Vagina (tissue), 2 donors: ENCODE results near the gene SCGB3A2. TPM values are rescaled to one million over a fixed set of nuclear protein-coding genes. Genes with fewer than 3 reads are reported as not detected.
"Not testable (repeated sequence)": the region's sequence is repeated elsewhere in the genome, so short reads cannot be mapped to it uniquely, and the experiment has no call there.

ENCODE experiments used
- DNase-seq, 2 donors: peaks; one replicate each; pipeline ENCODE4 v3.0.0-alpha.2; 2017; ENCODE audit errors: extremely low spot score in 2 of 2
- H3K27ac ChIP-seq: fragments of 200-600 bp; sonication (generic); one replicate; pipeline ENCODE4 v1.5.1; 2019
- H3K27me3 ChIP-seq: fragments of 200-600 bp; sonication (generic); one replicate; pipeline ENCODE4 v1.5.1; 2019
- H3K36me3 ChIP-seq, 2 donors: fragments of 200-600 bp; sonication (generic); one replicate each; pipeline ENCODE4 v1.5.1; 2017 to 2019
- H3K4me1 ChIP-seq: fragments of 200-600 bp; sonication (generic); one replicate; pipeline ENCODE4 v1.5.1; 2019
- H3K4me3 ChIP-seq, 2 donors: fragments of 200-600 bp; sonication (generic); 1 replicate in 1 of 2; 2 replicates in 1 of 2; pipeline ENCODE4 v1.5.1; 2016 to 2019
- H3K9me3 ChIP-seq: fragments of 200-600 bp; sonication (generic); one replicate; pipeline ENCODE4 v1.5.1; 2019
- CTCF ChIP-seq, 3 experiments: fragments of 450-650 bp in 2 of 3; fragments of 200-600 bp in 1 of 3; sonication (generic) in 1 of 3; IDR thresholded peaks; one replicate each; pipeline ENCODE4 v1.5.1; 2017 to 2019; ENCODE audit warnings: antibody characterized with exemption in 3 of 3, mild to moderate bottlenecking in 2 of 3, moderate library complexity in 2 of 3
- POLR2A ChIP-seq, 2 donors: fragments of 450-650 bp; IDR thresholded peaks; one replicate each; pipeline ENCODE4 v1.6.1; 2017; ENCODE audit warnings: antibody characterized with exemption in 2 of 2, mild to moderate bottlenecking in 2 of 2, moderate library complexity in 2 of 2
- POLR2AphosphoS5 ChIP-seq, 2 donors: sonication (generic); formaldehyde crosslinking; IDR thresholded peaks; one replicate each; pipeline ENCODE4 v1.9.0; 2017; ENCODE audit warnings: antibody characterized with exemption in 2 of 2, mild to moderate bottlenecking in 2 of 2, low read depth in 1 of 2; ENCODE audit not compliant: insufficient read depth in 1 of 2
- intact Hi-C: fragments of 100-400 bp; cut with DNase I; formaldehyde crosslinking; loops from one replicate; pipeline ENCODE4 v1.15.1; 2023
- total RNA-seq: library from RNA; depleted of rRNA; stranded (reverse); fragments of >200 nt; gene quantifications from one replicate; pipeline ENCODE4 v1.2.3, GENCODE V29; 2016

SCGB3A2 gene
- total RNA-seq, 1 donor from 2014 or later, result not detected

- intact Hi-C loops, result no loop called here
- H3K4me3 ChIP-seq, result no peak overlapping the region
Measured at GRCh38 chr5:147860641-147861025, 17.9 kb upstream of the SCGB3A2 start.

GRCh38 chr5:147863454-147864158, 14.9 kb upstream of the SCGB3A2 start:
- Histone ChIP-seq H3K27me3 (no peaks in the 10 kb centered on the region), H3K36me3 (no peaks in the 10 kb centered on the region), H3K4me3 (no peak overlapping the region), H3K27ac (no peak overlapping the region), H3K9me3 (no peaks in the 10 kb centered on the region), H3K4me1 (peaks cover 11% of the 10 kb centered on the region)
- no peak for DNase-seq
- intact Hi-C loops, result no loop called here
- no peak for TF ChIP-seq POLR2A (IDR thresholded peaks at IDR 0.05)
- no peak for TF ChIP-seq POLR2AphosphoS5 (IDR thresholded peaks at IDR 0.05; ENCODE audit: insufficient read depth in 1 of 2, low read depth in 1 of 2)
- no peak for TF ChIP-seq CTCF (IDR thresholded peaks at IDR 0.05)

More at GRCh38 chr5:147860641-147861025, 17.9 kb upstream of the SCGB3A2 start:
- Histone ChIP-seq H3K27ac (no peak overlapping the region), H3K4me1 (peaks cover 11% of the 10 kb centered on the region), H3K36me3 (no peaks in the 10 kb centered on the region), H3K9me3 (no peaks in the 10 kb centered on the region), H3K27me3 (no peaks in the 10 kb centered on the region)
- TF ChIP-seq CTCF (IDR thresholded peaks at IDR 0.05), result no peak
- no peak for TF ChIP-seq POLR2A (IDR thresholded peaks at IDR 0.05)
- TF ChIP-seq POLR2AphosphoS5 (IDR thresholded peaks at IDR 0.05; ENCODE audit: insufficient read depth in 1 of 2, low read depth in 1 of 2), result no peak
- no peak for DNase-seq

GRCh38 chr5:147869112-147869511, 9.4 kb upstream of the SCGB3A2 start:
- Histone ChIP-seq H3K27me3 (no peaks in the 10 kb centered on the region), H3K4me3 (no peak overlapping the region), H3K27ac (no peak overlapping the region), H3K36me3 (no peaks in the 10 kb centered on the region), H3K9me3 (no peaks in the 10 kb centered on the region), H3K4me1 (peaks cover 3% of the 10 kb centered on the region)
- TF ChIP-seq POLR2AphosphoS5 (IDR thresholded peaks at IDR 0.05; ENCODE audit: insufficient read depth in 1 of 2, low read depth in 1 of 2) (no peak), CTCF (IDR thresholded peaks at IDR 0.05) (no peak), POLR2A (IDR thresholded peaks at IDR 0.05) (no peak)
- DNase-seq, result no peak
- intact Hi-C loops, result no loop called here

GRCh38 chr5:147869892-147870291, 8.6 kb upstream of the SCGB3A2 start:
- intact Hi-C loops, DNase-seq, H3K9me3 ChIP-seq, H3K27ac ChIP-seq, H3K4me3 ChIP-seq, H3K36me3 ChIP-seq, H3K4me1 ChIP-seq, H3K27me3 ChIP-seq: not testable (repeated sequence)

- H3K9me3 ChIP-seq, H3K36me3 ChIP-seq, H3K27ac ChIP-seq, DNase-seq, intact Hi-C loops, H3K4me1 ChIP-seq, H3K4me3 ChIP-seq, H3K27me3 ChIP-seq: not testable (repeated sequence)
Measured at GRCh38 chr5:147871980-147872549, 6.4 kb upstream of the SCGB3A2 start.

GRCh38 chr5:147872744-147873435, 5.6 kb upstream of the SCGB3A2 start:
- DNase-seq, H3K27me3 ChIP-seq, intact Hi-C loops, H3K27ac ChIP-seq, H3K36me3 ChIP-seq, H3K4me1 ChIP-seq, H3K9me3 ChIP-seq, H3K4me3 ChIP-seq: not testable (repeated sequence)

GRCh38 chr5:147874118-147874875, 4.2 kb upstream of the SCGB3A2 start:
- H3K4me3 ChIP-seq, intact Hi-C loops, H3K27me3 ChIP-seq: not testable (repeated sequence)

More at GRCh38 chr5:147874118-147874875, 4.2 kb upstream of the SCGB3A2 start:
- H3K36me3 ChIP-seq, H3K9me3 ChIP-seq, H3K27ac ChIP-seq, DNase-seq, H3K4me1 ChIP-seq: not testable (repeated sequence)
